Hepatocyte (in vitro differentiated cells): ENCODE data around the gene BLOC1S6. TPM values are rescaled to one million over a fixed set of nuclear protein-coding genes. Genes with fewer than 3 reads are reported as not detected.

Experiments
- DNase-seq: peaks from one replicate; pipeline ENCODE4 v3.0.0-alpha.2; 2016; ENCODE audit warnings: low spot score
- H2AFZ ChIP-seq: fragments of 200-600 bp; sonication (generic); 2 replicates; pipeline ENCODE4 v1.6.0; 2016; ENCODE audit warnings: antibody characterized with exemption, mild to moderate bottlenecking
- H3K27ac ChIP-seq: fragments of 200-600 bp; sonication (generic); 2 replicates; pipeline ENCODE4 v1.5.1; 2016; ENCODE audit warnings: mild to moderate bottlenecking
- H3K27me3 ChIP-seq: fragments of 200-600 bp; sonication (generic); 2 replicates; pipeline ENCODE4 v1.6.1; 2016
- H3K36me3 ChIP-seq: fragments of 200-600 bp; sonication (generic); replicated peaks from 2 replicates; pipeline ENCODE4 v1.5.1; 2016; ENCODE audit warnings: low read depth; ENCODE audit not compliant: insufficient read depth
- H3K4me1 ChIP-seq: fragments of 200-600 bp; sonication (generic); 2 replicates; pipeline ENCODE4 v1.5.1; 2016; ENCODE audit warnings: mild to moderate bottlenecking, moderate library complexity; ENCODE audit not compliant: insufficient read depth
- H3K4me2 ChIP-seq: fragments of 200-600 bp; sonication (generic); 2 replicates; pipeline ENCODE4 v1.6.0; 2016
- H3K4me3 ChIP-seq: fragments of 200-600 bp; sonication (generic); 2 replicates; pipeline ENCODE4 v1.5.1; 2016; ENCODE audit warnings: mild to moderate bottlenecking
- H3K79me2 ChIP-seq: fragments of 200-600 bp; sonication (generic); 2 replicates; pipeline ENCODE4 v1.6.0; 2017; ENCODE audit warnings: mild to moderate bottlenecking
- H3K9me2 ChIP-seq: fragments of 200-600 bp; sonication (generic); replicated peaks from 2 replicates; pipeline ENCODE4 v1.6.0; 2017; ENCODE audit warnings: mild to moderate bottlenecking; ENCODE audit not compliant: insufficient read depth
- H3K9me3 ChIP-seq: fragments of 200-600 bp; sonication (generic); 2 replicates; pipeline ENCODE4 v1.5.1; 2016; ENCODE audit warnings: low read depth, mild to moderate bottlenecking
- H4K20me1 ChIP-seq: fragments of 200-600 bp; sonication (generic); 2 replicates; pipeline ENCODE4 v1.6.0; 2016; ENCODE audit warnings: mild to moderate bottlenecking; ENCODE audit not compliant: insufficient read depth, poor library complexity, severe bottlenecking
- EZH2 ChIP-seq: fragments of 200-600 bp; sonication (generic); IDR thresholded peaks from 2 replicates; pipeline ENCODE4 v1.6.1; 2016; ENCODE audit warnings: antibody characterized with exemption, mild to moderate bottlenecking, borderline replicate concordance
- EZH2phosphoT487 ChIP-seq: fragments of 200-600 bp; sonication (generic); IDR thresholded peaks from one replicate; pipeline ENCODE4 v1.6.1; 2018; ENCODE audit warnings: antibody characterized with exemption, mild to moderate bottlenecking, low read depth, moderate library complexity; ENCODE audit not compliant: unreplicated experiment, severe bottlenecking
- WGBS: methylation state at CpG from one replicate; pipeline ENCODE4 v1.1.6; 2016; ENCODE audit warnings: low lambda C conversion rate; ENCODE audit errors: missing lambda C conversion rate; 5-methylcytosine and 5-hydroxymethylcytosine counted together
- polyA plus RNA-seq: library from polyadenylated mRNA; unstranded; fragments of >200 nt; fragmentation: Nextera tagmentation; extraction: Ambion mirVana; gene quantifications from 2 replicates; pipeline ENCODE4 v1.2.1, GENCODE V29; 2016
- total RNA-seq: library from RNA; depleted of rRNA; stranded (reverse); fragments of >200 nt; gene quantifications from 2 replicates; pipeline ENCODE4 v1.2.3, GENCODE V29; 2014
- TF ChIP-seq, protein P1 (sequence below): fragments of 200-600 bp; sonication (generic); IDR thresholded peaks from 2 replicates; pipeline ENCODE4 v1.5.1; 2016; ENCODE audit warnings: antibody characterized with exemption, mild to moderate bottlenecking; ENCODE audit not compliant: poor library complexity

The BLOC1S6 gene
- total and polyA plus RNA-seq, 2 experiments from 2014 or later: 24.7 to 62.3 TPM

DNA sequence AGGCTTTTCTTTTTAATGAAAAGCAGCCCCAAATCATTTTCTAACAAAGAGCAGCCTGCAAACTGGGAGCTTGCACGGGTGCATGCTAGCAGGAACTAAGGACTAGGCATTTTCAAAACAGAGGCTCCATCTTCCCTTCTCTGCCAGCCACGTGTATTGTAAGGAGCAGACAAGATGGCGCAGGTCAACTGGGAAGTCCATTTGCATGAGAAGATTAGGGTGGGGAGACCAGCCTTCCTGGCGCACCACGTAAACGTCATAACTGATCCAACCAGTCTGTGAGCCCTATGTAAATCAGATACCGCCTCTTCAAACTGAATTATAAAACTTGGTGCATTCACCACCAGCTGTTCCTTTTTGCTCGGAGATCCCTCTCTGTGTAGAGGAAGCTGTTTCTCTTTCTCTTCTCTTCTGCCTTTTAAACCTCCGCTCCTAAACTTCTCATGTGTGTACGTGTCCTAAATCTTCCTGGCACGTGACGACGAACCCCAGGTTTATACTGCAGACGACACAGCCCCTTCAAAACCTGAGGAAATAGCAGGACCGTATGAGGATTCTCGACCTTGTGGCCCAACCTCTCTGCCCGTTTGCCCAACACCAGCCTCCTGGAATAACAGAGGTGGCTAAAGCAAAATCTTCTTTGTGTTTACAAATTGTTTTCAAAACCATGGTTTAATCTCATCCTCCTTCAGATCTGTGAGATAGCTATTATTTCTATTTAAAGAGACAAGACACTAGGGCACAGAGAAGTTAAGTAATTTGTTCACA is 38.2 kb upstream of the BLOC1S6 start:
- WGBS: 82% methylated on average over 17 of the region's 17 CpGs
- Histone ChIP-seq H3K27ac (no peak overlapping the region), H3K9me2 (no peaks in the 10 kb centered on the region), H3K36me3 (no peaks in the 10 kb centered on the region), H3K79me2 (no peaks in the 10 kb centered on the region), H3K4me2 (no peak overlapping the region), H3K27me3 (no peaks in the 10 kb centered on the region), H3K9me3 (no peaks in the 10 kb centered on the region), H3K4me3 (no peak overlapping the region), H4K20me1 (no peaks in the 10 kb centered on the region), H3K4me1 (no peaks in the 10 kb centered on the region), H2AFZ (no peak overlapping the region)
- TF ChIP-seq EZH2phosphoT487 (no peak), EZH2 (no peak)
- TF ChIP-seq, protein P1, sequence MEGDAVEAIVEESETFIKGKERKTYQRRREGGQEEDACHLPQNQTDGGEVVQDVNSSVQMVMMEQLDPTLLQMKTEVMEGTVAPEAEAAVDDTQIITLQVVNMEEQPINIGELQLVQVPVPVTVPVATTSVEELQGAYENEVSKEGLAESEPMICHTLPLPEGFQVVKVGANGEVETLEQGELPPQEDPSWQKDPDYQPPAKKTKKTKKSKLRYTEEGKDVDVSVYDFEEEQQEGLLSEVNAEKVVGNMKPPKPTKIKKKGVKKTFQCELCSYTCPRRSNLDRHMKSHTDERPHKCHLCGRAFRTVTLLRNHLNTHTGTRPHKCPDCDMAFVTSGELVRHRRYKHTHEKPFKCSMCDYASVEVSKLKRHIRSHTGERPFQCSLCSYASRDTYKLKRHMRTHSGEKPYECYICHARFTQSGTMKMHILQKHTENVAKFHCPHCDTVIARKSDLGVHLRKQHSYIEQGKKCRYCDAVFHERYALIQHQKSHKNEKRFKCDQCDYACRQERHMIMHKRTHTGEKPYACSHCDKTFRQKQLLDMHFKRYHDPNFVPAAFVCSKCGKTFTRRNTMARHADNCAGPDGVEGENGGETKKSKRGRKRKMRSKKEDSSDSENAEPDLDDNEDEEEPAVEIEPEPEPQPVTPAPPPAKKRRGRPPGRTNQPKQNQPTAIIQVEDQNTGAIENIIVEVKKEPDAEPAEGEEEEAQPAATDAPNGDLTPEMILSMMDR: no peak
- DNase-seq: no peak

DNA sequence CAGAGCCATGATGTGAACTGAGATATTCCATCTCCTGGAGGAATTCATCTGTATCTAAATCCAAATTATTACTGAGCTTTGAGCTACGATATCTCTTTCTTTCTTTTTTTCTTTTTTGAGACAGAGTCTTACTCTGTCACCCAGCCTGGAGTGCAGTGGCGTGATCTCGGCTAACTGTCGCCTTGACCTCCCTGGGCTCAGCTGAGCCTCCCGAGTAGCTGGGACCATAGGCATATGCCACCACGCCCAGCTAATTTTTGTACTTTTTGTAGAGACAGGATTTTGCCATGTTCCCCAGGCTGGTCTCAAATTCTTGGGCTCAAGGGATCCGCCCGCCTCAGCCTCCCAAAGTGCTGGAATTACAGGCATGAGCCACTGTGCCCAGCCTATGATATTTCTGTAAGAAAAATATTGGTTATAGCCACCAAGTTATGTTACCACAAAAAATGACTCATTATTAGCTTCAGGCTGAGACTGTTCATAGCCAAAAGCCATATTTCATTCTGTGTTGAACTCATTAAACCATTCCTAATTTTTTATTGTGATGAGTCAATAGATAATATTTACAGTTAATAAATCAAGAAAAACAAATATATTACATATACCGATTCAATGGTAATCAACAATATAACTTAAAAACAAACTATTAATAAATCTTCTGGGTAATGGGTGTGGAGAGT is 37.5 kb upstream of the BLOC1S6 start:
- Histone ChIP-seq H3K79me2 (no peaks in the 10 kb centered on the region), H3K9me2 (no peaks in the 10 kb centered on the region), H3K27me3 (no peaks in the 10 kb centered on the region), H3K36me3 (no peaks in the 10 kb centered on the region), H2AFZ (no peak overlapping the region), H3K4me2 (no peak overlapping the region), H3K4me3 (no peak overlapping the region), H3K4me1 (no peaks in the 10 kb centered on the region), H3K9me3 (no peaks in the 10 kb centered on the region), H4K20me1 (no peaks in the 10 kb centered on the region), H3K27ac (no peak overlapping the region)
- no peak for DNase-seq
- no peak for TF ChIP-seq EZH2
- TF ChIP-seq, protein P1: no peak
- no peak for TF ChIP-seq EZH2phosphoT487
- WGBS: 92% methylated on average over 9 of the region's 9 CpGs

DNA sequence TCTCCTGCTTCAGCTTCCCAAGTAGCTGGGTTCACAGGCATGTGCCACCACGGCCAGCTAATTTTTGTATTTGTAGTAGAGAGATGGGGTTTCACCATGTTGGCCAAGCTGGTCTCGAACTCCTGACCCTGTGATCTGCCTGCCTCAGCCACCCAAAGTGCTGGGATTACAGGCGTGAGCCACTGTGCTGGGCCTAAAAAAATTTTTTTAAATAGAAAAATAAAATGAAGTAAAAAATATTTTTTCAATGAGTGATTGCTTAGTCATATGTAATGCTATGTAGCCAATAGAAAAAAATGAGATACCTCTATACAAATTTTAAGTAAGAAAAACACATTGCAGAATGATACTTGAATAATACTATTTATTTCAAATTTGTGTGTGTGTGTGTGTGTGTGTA is 36.7 kb upstream of the BLOC1S6 start:
- DNase-seq: no peak
- Histone ChIP-seq H3K9me3 (no peaks in the 10 kb centered on the region), H3K4me3 (no peak overlapping the region), H3K27ac (no peak overlapping the region), H2AFZ (no peak overlapping the region), H3K4me1 (no peaks in the 10 kb centered on the region), H3K36me3 (no peaks in the 10 kb centered on the region), H4K20me1 (no peaks in the 10 kb centered on the region), H3K4me2 (no peak overlapping the region), H3K27me3 (peaks cover 4% of the 10 kb centered on the region), H3K9me2 (no peaks in the 10 kb centered on the region), H3K79me2 (no peaks in the 10 kb centered on the region)
- TF ChIP-seq EZH2 (no peak), EZH2phosphoT487 (no peak)
- TF ChIP-seq, protein P1: no peak
- WGBS: 84% methylated on average over 3 of the region's 3 CpGs
